GM12878 (cell line): Measurements from ENCODE around the gene NT5M. TPM values are rescaled to one million over a fixed set of nuclear protein-coding genes. Genes with fewer than 3 reads are reported as not detected.

Experiments used
- ATAC-seq: fragments of 200-7000 bp; cut with Tn5 transposase; 3 replicates; pipeline ENCODE4 v1.9.1; 2020; ENCODE audit warnings: mild to moderate bottlenecking, moderate library complexity
- BruUV-seq: library from RNA; stranded (reverse); fragments of 400-500 nt; replicated peaks from 2 replicates; lab custom pipeline; 2021; lab: Mats Ljungman, UMichigan
- CTCF ChIA-PET: fragments of 300-600 bp; sonication (Branson Sonifier 250); formaldehyde crosslinking; extraction: SDS; loops from one replicate; lab custom pipeline; 2021; ENCODE audit warnings: inconsistent platforms; lab: Yijun Ruan, JAX
- POLR2A ChIA-PET: fragments of 350-600 bp; formaldehyde crosslinking; extraction: SDS; loops from one replicate; lab custom pipeline; 2021; ENCODE audit warnings: inconsistent platforms; lab: Charles Lee
- RAD21 ChIA-PET: fragments of 300-600 bp; sonication (Branson Sonifier 250); formaldehyde crosslinking; loops from one replicate; lab custom pipeline; 2023; ENCODE audit warnings: antibody characterized with exemption; ENCODE audit not compliant: unreplicated experiment; lab: Charles Lee
- SMC1A ChIA-PET: fragments of 300-600 bp; sonication (Branson Sonifier 250); formaldehyde crosslinking; loops from one replicate; lab custom pipeline; 2023; ENCODE audit not compliant: unreplicated experiment, uncharacterized antibody; lab: Charles Lee
- DNase-seq: peaks from one replicate; pipeline ENCODE4 v3.0.0-alpha.2; 2011; ENCODE audit warnings: low read depth, low spot score
- FAIRE-seq: peaks from 3 replicates; lab custom pipeline; 2011; peaks lifted over from hg19 to GRCh38; lab: Jason Lieb, UNC
- H2AFZ ChIP-seq: 2 replicates; pipeline ENCODE4 v1.6.0; 2011; ENCODE audit warnings: low read depth, low read length, control low read depth; ENCODE audit not compliant: control insufficient read depth
- H3K27ac ChIP-seq: 2 replicates; pipeline ENCODE4 v1.5.1; 2011; ENCODE audit warnings: control low read depth; ENCODE audit not compliant: control insufficient read depth, insufficient read depth
- H3K27me3 ChIP-seq, 2 experiments: replicated peaks in 1 of 2; 2 replicates each; pipeline versions ENCODE4 v1.6.0 to v1.6.1; 2011; ENCODE audit warnings: low read length in 1 of 2; ENCODE audit not compliant: control insufficient read depth in 2 of 2, insufficient read depth in 2 of 2
- H3K36me3 ChIP-seq, 2 experiments: 2 replicates each; pipeline ENCODE4 v1.5.1; 2011; ENCODE audit warnings: low read length in 1 of 2; ENCODE audit not compliant: control insufficient read depth in 2 of 2, insufficient read depth in 2 of 2
- H3K4me1 ChIP-seq: 2 replicates; pipeline ENCODE4 v1.6.1; 2011; ENCODE audit warnings: mild to moderate bottlenecking, low read length, moderate library complexity, mixed read lengths; ENCODE audit not compliant: control insufficient read depth, insufficient read depth
- H3K4me2 ChIP-seq: 2 replicates; pipeline ENCODE4 v1.6.0; 2011; ENCODE audit warnings: control low read depth; ENCODE audit not compliant: control insufficient read depth, insufficient read depth
- H3K4me3 ChIP-seq: fragments of 200-600 bp; sonication (generic); 2 replicates; pipeline ENCODE4 v1.5.1; 2016
- H3K79me2 ChIP-seq: 2 replicates; pipeline ENCODE4 v1.6.0; 2011; ENCODE audit warnings: low read length; ENCODE audit not compliant: control insufficient read depth, insufficient read depth
- H3K9ac ChIP-seq: 2 replicates; pipeline ENCODE4 v1.8.0; 2011; ENCODE audit warnings: low read length, control low read depth, mixed read lengths; ENCODE audit not compliant: control insufficient read depth, insufficient read depth
- H3K9me3 ChIP-seq: replicated peaks from 3 replicates; pipeline ENCODE4 v1.5.1; 2011; ENCODE audit warnings: mild to moderate bottlenecking, low read length; ENCODE audit not compliant: control insufficient read depth, insufficient read depth
- H4K20me1 ChIP-seq: 2 replicates; pipeline ENCODE4 v1.6.0; 2011; ENCODE audit not compliant: control insufficient read depth, insufficient read depth
- BRCA1 ChIP-seq: IDR thresholded peaks from 2 replicates; pipeline ENCODE4 v1.6.1; 2011; ENCODE audit warnings: low read depth, low read length, improper control_type of control experiment
- CHD2 ChIP-seq: IDR thresholded peaks from 2 replicates; pipeline ENCODE4 v1.6.1; 2011; ENCODE audit warnings: low read depth, low read length, improper control_type of control experiment, borderline replicate concordance
- EZH2 ChIP-seq: IDR thresholded peaks from 2 replicates; pipeline ENCODE4 v1.6.1; 2012; ENCODE audit warnings: low read depth, mild to moderate bottlenecking, control low read depth, inconsistent platforms, low read length, borderline replicate concordance; ENCODE audit not compliant: control insufficient read depth
- GABPA ChIP-seq: IDR thresholded peaks from 2 replicates; pipeline ENCODE4 v1.6.1; 2014; ENCODE audit warnings: antibody characterized with exemption, low read depth, mild to moderate bottlenecking, inconsistent platforms
- NR2F1 ChIP-seq: fragments of 450-650 bp; conservative IDR thresholded peaks from 2 replicates; pipeline ENCODE4 v1.6.1; 2017; ENCODE audit warnings: mild to moderate bottlenecking
- POLR2A ChIP-seq: IDR thresholded peaks from 2 replicates; pipeline ENCODE4 v1.6.1; 2011; ENCODE audit warnings: low read depth, mild to moderate bottlenecking, low read length
- SP1 ChIP-seq: IDR thresholded peaks from one replicate; pipeline ENCODE4 v1.6.1; 2011; ENCODE audit warnings: low read depth, low read length
- WGBS: methylation state at CpG from one replicate; pipeline ENCODE4 v1.1.6; 2016; ENCODE audit warnings: low lambda C conversion rate; ENCODE audit not compliant: insufficient replicate concordance, insufficient coverage; ENCODE audit errors: missing lambda C conversion rate; 5-methylcytosine and 5-hydroxymethylcytosine counted together
- in situ Hi-C: fragments of 300-500 bp; cut with MboI; formaldehyde crosslinking; loops from 9 replicates; pipeline ENCODE4 v1.14.3; 2018; ENCODE audit warnings: mixed read lengths
- intact Hi-C: fragments of 100-400 bp; cut with micrococcal nuclease; formaldehyde crosslinking; loops from one replicate; pipeline ENCODE4 v1.14.2; 2022; ENCODE audit not compliant: unreplicated experiment
- polyA plus RNA-seq, 11 experiments: library from polyadenylated mRNA; depleted of rRNA in 4 of 11; unstranded in 6 of 11; stranded (reverse) in 5 of 11; fragments of >200 nt; fragmentation: Nextera tagmentation in 4 of 11; fragmentation: Illumina TruSeq in 1 of 11; extraction: Ambion mirVana in 4 of 11; extraction: Trizol in 1 of 11; gene quantifications; 1 replicate in 1 of 11; 2 replicates in 10 of 11; pipeline versions ENCODE4 v1.2.1 to v1.2.3, GENCODE V29; 2011 to 2016; ENCODE audit warnings: inconsistent platforms in 2 of 11, missing spikeins in 2 of 11, low read depth in 1 of 11
- total RNA-seq, 4 experiments: library from RNA; depleted of rRNA in 3 of 4; stranded (reverse); fragments of >200 nt in 3 of 4; fragmentation: Illumina TruSeq in 1 of 4; extraction: Trizol in 1 of 4; gene quantifications; 2 replicates each; pipeline versions ENCODE4 v1.2.1 to v1.2.3, GENCODE V29; 2013 to 2021
- TF ChIP-seq, protein P1 (sequence below): fragments of 450-650 bp; IDR thresholded peaks from 2 replicates; pipeline ENCODE4 v1.6.1; 2017; ENCODE audit warnings: mild to moderate bottlenecking, moderate library complexity

Gene NT5M
- total and polyA plus RNA-seq, 10 of the 15 experiments (the other 5 are each of a cell fraction or from before 2014, with no cell fraction given) = 0.18 to 14.1 (median 2.9) TPM

- H3K27ac ChIP-seq = no peak overlapping the region
- H3K79me2 ChIP-seq = no peaks in the 10 kb centered on the region
- DNase-seq = no peak
- no peaks in the 10 kb centered on the region for H3K36me3 ChIP-seq
- H3K4me2 ChIP-seq = no peak overlapping the region
- intact Hi-C loops (no loop called here), in situ Hi-C loops (no loop called here)
- no peak overlapping the region for H2AFZ ChIP-seq
- TF ChIP-seq, protein P1, sequence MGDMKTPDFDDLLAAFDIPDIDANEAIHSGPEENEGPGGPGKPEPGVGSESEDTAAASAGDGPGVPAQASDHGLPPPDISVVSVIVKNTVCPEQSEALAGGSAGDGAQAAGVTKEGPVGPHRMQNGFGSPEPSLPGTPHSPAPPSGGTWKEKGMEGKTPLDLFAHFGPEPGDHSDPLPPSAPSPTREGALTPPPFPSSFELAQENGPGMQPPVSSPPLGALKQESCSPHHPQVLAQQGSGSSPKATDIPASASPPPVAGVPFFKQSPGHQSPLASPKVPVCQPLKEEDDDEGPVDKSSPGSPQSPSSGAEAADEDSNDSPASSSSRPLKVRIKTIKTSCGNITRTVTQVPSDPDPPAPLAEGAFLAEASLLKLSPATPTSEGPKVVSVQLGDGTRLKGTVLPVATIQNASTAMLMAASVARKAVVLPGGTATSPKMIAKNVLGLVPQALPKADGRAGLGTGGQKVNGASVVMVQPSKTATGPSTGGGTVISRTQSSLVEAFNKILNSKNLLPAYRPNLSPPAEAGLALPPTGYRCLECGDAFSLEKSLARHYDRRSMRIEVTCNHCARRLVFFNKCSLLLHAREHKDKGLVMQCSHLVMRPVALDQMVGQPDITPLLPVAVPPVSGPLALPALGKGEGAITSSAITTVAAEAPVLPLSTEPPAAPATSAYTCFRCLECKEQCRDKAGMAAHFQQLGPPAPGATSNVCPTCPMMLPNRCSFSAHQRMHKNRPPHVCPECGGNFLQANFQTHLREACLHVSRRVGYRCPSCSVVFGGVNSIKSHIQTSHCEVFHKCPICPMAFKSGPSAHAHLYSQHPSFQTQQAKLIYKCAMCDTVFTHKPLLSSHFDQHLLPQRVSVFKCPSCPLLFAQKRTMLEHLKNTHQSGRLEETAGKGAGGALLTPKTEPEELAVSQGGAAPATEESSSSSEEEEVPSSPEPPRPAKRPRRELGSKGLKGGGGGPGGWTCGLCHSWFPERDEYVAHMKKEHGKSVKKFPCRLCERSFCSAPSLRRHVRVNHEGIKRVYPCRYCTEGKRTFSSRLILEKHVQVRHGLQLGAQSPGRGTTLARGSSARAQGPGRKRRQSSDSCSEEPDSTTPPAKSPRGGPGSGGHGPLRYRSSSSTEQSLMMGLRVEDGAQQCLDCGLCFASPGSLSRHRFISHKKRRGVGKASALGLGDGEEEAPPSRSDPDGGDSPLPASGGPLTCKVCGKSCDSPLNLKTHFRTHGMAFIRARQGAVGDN = no peak
- no peak for TF ChIP-seq POLR2A
- no peak for TF ChIP-seq GABPA
- no peak for TF ChIP-seq EZH2
- no peak for TF ChIP-seq BRCA1
- TF ChIP-seq NR2F1 = no peak
- no peak for TF ChIP-seq CHD2
- no peak for TF ChIP-seq SP1
- SMC1A ChIA-PET = no interaction called here
- WGBS = 24% methylated on average over 12 of the region's 12 CpGs
- CTCF ChIA-PET = no interaction called here
- H4K20me1 ChIP-seq = no peaks in the 10 kb centered on the region
- FAIRE-seq = no peak
- RAD21 ChIA-PET = no interaction called here
- no peaks in the 10 kb centered on the region; the same call in 1 of the 2 replicates for H3K4me1 ChIP-seq
- H3K27me3 ChIP-seq = no peaks in the 10 kb centered on the region; a peak in 1 of 4 replicates
- H3K9me3 ChIP-seq = no peaks in the 10 kb centered on the region
- POLR2A ChIA-PET = no interaction called here
- no TSS peak for BruUV-seq
- H3K4me3 ChIP-seq = no peak overlapping the region
- H3K9ac ChIP-seq = no peak overlapping the region
- no peak for ATAC-seq
Measured at GRCh38 chr17:17361867-17362539, 58.8 kb downstream of the NT5M start.
